ENCODE results near the gene IL11RA.

IL11RA gene

DNA sequence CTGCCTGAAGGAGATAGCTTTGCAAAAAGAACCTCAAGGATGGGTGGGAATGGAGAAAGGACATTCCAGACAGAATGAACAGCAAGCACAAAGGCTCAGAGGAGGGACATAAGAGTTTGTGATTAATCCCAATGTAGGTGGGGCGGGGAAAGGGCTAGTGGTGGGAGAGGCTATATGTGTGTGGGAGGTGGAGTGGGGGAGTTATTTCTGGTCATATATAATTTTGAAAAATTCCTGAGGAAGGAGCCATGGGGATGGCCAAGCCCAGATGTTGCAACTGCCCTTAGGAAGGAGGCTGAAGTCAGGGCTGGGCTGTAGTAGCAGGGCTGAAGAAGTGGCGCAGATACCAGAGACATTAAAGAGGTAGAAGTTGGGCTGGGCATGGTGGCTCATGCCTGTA lies 23.9 kb downstream of the IL11RA start:
- no peaks in the 10 kb centered on the region for H3K27me3 ChIP-seq
- H3K36me3 ChIP-seq = no peaks in the 10 kb centered on the region
- no peaks in the 10 kb centered on the region for H3K9me3 ChIP-seq
- TF ChIP-seq, protein P1, sequence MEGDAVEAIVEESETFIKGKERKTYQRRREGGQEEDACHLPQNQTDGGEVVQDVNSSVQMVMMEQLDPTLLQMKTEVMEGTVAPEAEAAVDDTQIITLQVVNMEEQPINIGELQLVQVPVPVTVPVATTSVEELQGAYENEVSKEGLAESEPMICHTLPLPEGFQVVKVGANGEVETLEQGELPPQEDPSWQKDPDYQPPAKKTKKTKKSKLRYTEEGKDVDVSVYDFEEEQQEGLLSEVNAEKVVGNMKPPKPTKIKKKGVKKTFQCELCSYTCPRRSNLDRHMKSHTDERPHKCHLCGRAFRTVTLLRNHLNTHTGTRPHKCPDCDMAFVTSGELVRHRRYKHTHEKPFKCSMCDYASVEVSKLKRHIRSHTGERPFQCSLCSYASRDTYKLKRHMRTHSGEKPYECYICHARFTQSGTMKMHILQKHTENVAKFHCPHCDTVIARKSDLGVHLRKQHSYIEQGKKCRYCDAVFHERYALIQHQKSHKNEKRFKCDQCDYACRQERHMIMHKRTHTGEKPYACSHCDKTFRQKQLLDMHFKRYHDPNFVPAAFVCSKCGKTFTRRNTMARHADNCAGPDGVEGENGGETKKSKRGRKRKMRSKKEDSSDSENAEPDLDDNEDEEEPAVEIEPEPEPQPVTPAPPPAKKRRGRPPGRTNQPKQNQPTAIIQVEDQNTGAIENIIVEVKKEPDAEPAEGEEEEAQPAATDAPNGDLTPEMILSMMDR (IDR thresholded peaks at IDR 0.05) = no peak
- no peak overlapping the region for H3K4me3 ChIP-seq (ENCODE audit: low read depth in 1 of 2, low read length in 1 of 2)
- H3K4me1 ChIP-seq (ENCODE audit: control insufficient read depth in 1 of 2, insufficient read depth in 1 of 2, low read depth in 1 of 2, low read length in 1 of 2) = no peaks in the 10 kb centered on the region
- no peak overlapping the region for H3K27ac ChIP-seq

DNA sequence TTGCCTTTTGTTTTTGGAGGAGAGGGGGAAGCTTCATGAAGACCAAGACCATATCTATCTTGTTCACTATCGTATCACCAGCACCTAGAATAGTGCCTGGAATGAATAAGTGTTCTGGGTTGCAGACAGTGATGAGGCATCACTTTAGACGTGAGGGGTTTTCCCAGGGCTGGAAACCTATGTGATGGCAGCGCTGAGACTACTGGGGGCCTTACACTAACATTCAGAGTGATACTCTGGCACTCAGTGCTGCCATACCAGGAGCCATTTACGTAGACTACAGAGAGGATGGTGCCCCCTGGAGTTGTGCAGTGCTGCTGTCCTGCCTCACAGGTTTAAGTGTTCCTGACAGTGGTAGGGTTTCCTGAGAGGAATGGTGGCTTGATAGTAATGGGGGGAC lies 32.2 kb downstream of the IL11RA start:
- H3K4me3 ChIP-seq (ENCODE audit: low read depth in 1 of 2, low read length in 1 of 2) = no peak overlapping the region
- TF ChIP-seq, protein P1 (IDR thresholded peaks at IDR 0.05) = no peak
- H3K27ac ChIP-seq = no peak overlapping the region

DNA sequence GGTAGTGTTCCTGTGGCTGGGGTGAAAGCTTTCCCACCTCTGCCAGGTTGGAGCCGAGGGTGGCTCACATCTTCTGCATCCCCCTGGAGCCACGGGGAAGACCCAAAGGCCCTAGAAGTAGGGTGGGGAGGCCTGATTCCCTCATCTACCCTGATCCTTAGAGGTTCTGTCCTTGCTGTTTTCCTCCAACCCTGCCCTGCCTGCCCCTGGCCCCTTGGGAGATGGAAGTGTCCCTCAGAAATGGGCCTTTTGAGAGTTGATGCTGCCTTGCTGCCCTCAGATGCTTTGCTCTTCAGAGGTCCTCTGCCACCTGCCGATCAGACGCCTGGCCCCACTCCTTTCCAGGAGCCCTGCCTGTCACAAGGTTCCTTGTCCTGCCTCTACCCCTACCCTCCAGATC lies 32.8 kb downstream of the IL11RA start:
- Histone ChIP-seq H3K27me3 (no peaks in the 10 kb centered on the region), H3K9me3 (no peaks in the 10 kb centered on the region), H3K27ac (no peak overlapping the region), H3K36me3 (peaks cover 7% of the 10 kb centered on the region), H3K4me3 (ENCODE audit: low read depth in 1 of 2, low read length in 1 of 2) (no peak overlapping the region), H3K4me1 (ENCODE audit: control insufficient read depth in 1 of 2, insufficient read depth in 1 of 2, low read depth in 1 of 2, low read length in 1 of 2) (no peaks in the 10 kb centered on the region)
- TF ChIP-seq, protein P1 (IDR thresholded peaks at IDR 0.05) = no peak

More for the DNA sequence above, 32.2 kb downstream of the IL11RA start:
- Histone ChIP-seq H3K4me1 (ENCODE audit: control insufficient read depth in 1 of 2, insufficient read depth in 1 of 2, low read depth in 1 of 2, low read length in 1 of 2) (no peaks in the 10 kb centered on the region), H3K36me3 (peaks cover 7% of the 10 kb centered on the region), H3K27me3 (no peaks in the 10 kb centered on the region), H3K9me3 (no peaks in the 10 kb centered on the region)

DNA sequence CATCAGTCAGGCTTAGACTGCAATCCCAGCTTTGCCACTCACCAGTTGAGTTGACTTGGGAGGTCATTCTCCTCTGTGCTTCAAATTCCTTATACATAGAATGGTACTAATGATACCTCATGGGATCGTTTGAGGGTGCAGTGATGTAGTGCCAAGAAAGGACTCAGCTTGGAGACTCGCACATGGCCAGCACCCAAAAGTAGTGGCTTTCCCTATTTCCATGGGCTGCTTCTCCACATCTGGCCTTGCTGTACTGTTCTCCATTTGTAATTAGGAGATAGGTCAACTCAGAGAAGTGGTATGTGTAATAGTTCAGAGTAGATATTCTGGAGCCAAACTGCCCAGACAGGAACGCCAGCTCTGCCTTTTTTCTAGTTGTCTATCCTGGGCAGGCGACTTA lies 33.6 kb downstream of the IL11RA start:
- H3K27ac ChIP-seq = no peak overlapping the region
- H3K27me3 ChIP-seq = no peaks in the 10 kb centered on the region
- H3K4me3 ChIP-seq (ENCODE audit: low read depth in 1 of 2, low read length in 1 of 2) = no peak overlapping the region
- peaks cover 7% of the 10 kb centered on the region for H3K36me3 ChIP-seq
- TF ChIP-seq, protein P1 (IDR thresholded peaks at IDR 0.05) = no peak
- H3K9me3 ChIP-seq = no peaks in the 10 kb centered on the region
- H3K4me1 ChIP-seq (ENCODE audit: control insufficient read depth in 1 of 2, insufficient read depth in 1 of 2, low read depth in 1 of 2, low read length in 1 of 2) = peaks cover 0 to 2% of the 10 kb centered on the region in 2 experiments

DNA sequence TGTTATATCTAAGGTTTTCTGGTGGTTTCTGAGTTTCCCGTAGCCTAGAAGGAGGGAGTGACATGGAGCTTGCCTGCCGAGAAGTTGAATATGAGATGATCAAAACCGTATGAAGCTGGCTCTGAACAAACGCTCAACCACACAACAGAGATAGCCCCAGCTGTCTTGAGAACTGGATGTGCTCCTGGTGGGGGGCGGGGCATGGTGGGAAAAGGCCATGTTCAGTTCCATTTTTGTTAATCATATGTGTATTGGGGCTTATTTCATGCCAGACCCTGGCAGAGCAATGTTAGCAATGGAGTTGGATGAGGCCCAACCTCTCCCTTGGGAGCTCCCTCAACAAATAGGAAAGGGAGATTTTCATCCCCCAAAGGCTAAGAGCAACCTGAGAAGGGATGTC lies 34.2 kb downstream of the IL11RA start:
- no peak overlapping the region for H3K4me3 ChIP-seq (ENCODE audit: low read depth in 1 of 2, low read length in 1 of 2)

More for the DNA sequence above, 34.2 kb downstream of the IL11RA start:
- Histone ChIP-seq H3K9me3 (no peaks in the 10 kb centered on the region), H3K27ac (no peak overlapping the region), H3K27me3 (no peaks in the 10 kb centered on the region), H3K4me1 (ENCODE audit: control insufficient read depth in 1 of 2, insufficient read depth in 1 of 2, low read depth in 1 of 2, low read length in 1 of 2) (peaks cover 4 to 9% of the 10 kb centered on the region in 2 experiments), H3K36me3 (peaks cover 7% of the 10 kb centered on the region)
- TF ChIP-seq, protein P1 (IDR thresholded peaks at IDR 0.05) = no peak

Measured in neutrophil (primary cell).